Skeletal muscle cell (primary cell): Measurements from ENCODE around the gene NEO1.

Experiments
- DNase-seq: peaks from one replicate; pipeline ENCODE4 v3.0.0-alpha.2; 2010; ENCODE audit warnings: low read depth
- H3K4me3 ChIP-seq: 2 replicates; pipeline ENCODE4 v1.5.1; 2011; ENCODE audit warnings: low read depth, mild to moderate bottlenecking, control low read depth, low read length, moderate library complexity

Gene NEO1

GRCh38 chr15:73233623-73234022 lies 181.4 kb downstream of the NEO1 start:
- no peak overlapping the region for H3K4me3 ChIP-seq
- DNase-seq: no peak

- no peak overlapping the region for H3K4me3 ChIP-seq
- no peak for DNase-seq
Measured at GRCh38 chr15:73237910-73238309, 185.6 kb downstream of the NEO1 start.

- no peak overlapping the region for H3K4me3 ChIP-seq
- DNase-seq: no peak
Measured at GRCh38 chr15:73239564-73240215, 187.4 kb downstream of the NEO1 start.

- no peak overlapping the region for H3K4me3 ChIP-seq
Measured at GRCh38 chr15:73240866-73241499, 188.7 kb downstream of the NEO1 start.

GRCh38 chr15:73244333-73244732 lies 192.1 kb downstream of the NEO1 start:
- DNase-seq: no peak

More at GRCh38 chr15:73240866-73241499, 188.7 kb downstream of the NEO1 start:
- DNase-seq: peak; percentile 13

GRCh38 chr15:73246439-73246838 lies 194.2 kb downstream of the NEO1 start:
- DNase-seq: no peak
- H3K4me3 ChIP-seq: no peak overlapping the region

More at GRCh38 chr15:73244333-73244732, 192.1 kb downstream of the NEO1 start:
- no peak overlapping the region for H3K4me3 ChIP-seq

- no peak for DNase-seq
- no peak overlapping the region for H3K4me3 ChIP-seq
Measured at GRCh38 chr15:73246898-73247297, 194.6 kb downstream of the NEO1 start.

- no peak overlapping the region for H3K4me3 ChIP-seq
- no peak for DNase-seq
Measured at GRCh38 chr15:73247331-73247730, 195.1 kb downstream of the NEO1 start.

- DNase-seq: no peak
- H3K4me3 ChIP-seq: no peak overlapping the region
Measured at GRCh38 chr15:73249499-73249898, 197.2 kb downstream of the NEO1 start.

GRCh38 chr15:73254598-73254997 lies 202.3 kb downstream of the NEO1 start:
- DNase-seq: no peak
- H3K4me3 ChIP-seq: no peak overlapping the region

GRCh38 chr15:73258271-73259108 lies 206.2 kb downstream of the NEO1 start:
- no peak for DNase-seq
- no peak overlapping the region for H3K4me3 ChIP-seq

- no peak overlapping the region for H3K4me3 ChIP-seq
- no peak for DNase-seq
Measured at GRCh38 chr15:73264881-73265280, 212.6 kb downstream of the NEO1 start.

- no peak for DNase-seq
- no peak overlapping the region for H3K4me3 ChIP-seq
Measured at GRCh38 chr15:73265536-73266153, 213.4 kb downstream of the NEO1 start.

- no peak overlapping the region for H3K4me3 ChIP-seq
- DNase-seq: no peak
Measured at GRCh38 chr15:73268457-73268856, 216.2 kb downstream of the NEO1 start.

GRCh38 chr15:73270366-73271097 lies 218.3 kb downstream of the NEO1 start:
- no peak for DNase-seq
- no peak overlapping the region for H3K4me3 ChIP-seq

- peak; percentile 30 for DNase-seq
- H3K4me3 ChIP-seq: no peak overlapping the region
Measured at GRCh38 chr15:73273181-73274002, 221.1 kb downstream of the NEO1 start.

GRCh38 chr15:73275862-73276261 lies 223.6 kb downstream of the NEO1 start:
- no peak for DNase-seq
- H3K4me3 ChIP-seq: no peak overlapping the region

- no peak for DNase-seq
- no peak overlapping the region for H3K4me3 ChIP-seq
Measured at GRCh38 chr15:73282567-73283365, 230.5 kb downstream of the NEO1 start.
